Esophagus squamous epithelium (tissue), 5 donors: Measurements from ENCODE around the gene SPOCK1. TPM values are rescaled to one million over a fixed set of nuclear protein-coding genes. Genes with fewer than 3 reads are reported as not detected.

Experiments
- DNase-seq: peaks from one replicate; lab custom pipeline; 2025; lab: John Stamatoyannopoulos, UW
- H3K27ac ChIP-seq, 4 donors: fragments of 200-600 bp; sonication (generic); one replicate each; pipeline ENCODE4 v1.5.1; 2016 to 2019; ENCODE audit warnings: mild to moderate bottlenecking in 1 of 4
- H3K27me3 ChIP-seq, 4 donors: fragments of 200-600 bp; sonication (generic); 1 replicate in 3 of 4; 2 replicates in 1 of 4; pipeline versions ENCODE4 v1.5.1 to v1.6.0; 2017 to 2021; ENCODE audit warnings: antibody characterized with exemption in 1 of 4
- H3K36me3 ChIP-seq, 3 donors: fragments of 200-600 bp; sonication (generic); one replicate each; pipeline ENCODE4 v1.5.1; 2016 to 2019
- H3K4me1 ChIP-seq, 3 donors: fragments of 200-600 bp; sonication (generic); one replicate each; pipeline ENCODE4 v1.5.1; 2017 to 2019
- H3K4me3 ChIP-seq, 4 donors: fragments of 200-600 bp; sonication (generic); 1 replicate in 3 of 4; 2 replicates in 1 of 4; pipeline ENCODE4 v1.5.1; 2016 to 2019; ENCODE audit warnings: mild to moderate bottlenecking in 2 of 4, moderate library complexity in 1 of 4
- H3K9me3 ChIP-seq, 3 donors: fragments of 200-600 bp; sonication (generic); one replicate each; pipeline ENCODE4 v1.5.1; 2016 to 2019
- POLR2A ChIP-seq, 4 donors: fragments of 450-650 bp; IDR thresholded peaks; one replicate each; pipeline ENCODE4 v1.6.1; 2017; ENCODE audit warnings: antibody characterized with exemption in 4 of 4, mild to moderate bottlenecking in 4 of 4, moderate library complexity in 3 of 4
- WGBS, 2 donors: methylation state at CpG; one replicate each; pipeline ENCODE4 v1.1.5; 2018; 5-methylcytosine and 5-hydroxymethylcytosine counted together
- intact Hi-C: fragments of 100-400 bp; cut with DNase I; formaldehyde crosslinking; loops from one replicate; pipeline ENCODE4 v1.15.0; 2022
- total RNA-seq, 4 donors: library from RNA; depleted of rRNA; stranded (reverse); fragments of >200 nt; gene quantifications; one replicate each; pipeline ENCODE4 v1.1.0, GENCODE V29; 2016
- TF ChIP-seq, protein P1 (sequence below), 6 experiments: fragments of 450-650 bp in 4 of 6; fragments of 200-600 bp in 2 of 6; sonication (generic) in 2 of 6; IDR thresholded peaks; one replicate each; pipeline ENCODE4 v1.5.1; 2016 to 2019; ENCODE audit warnings: antibody characterized with exemption in 6 of 6, mild to moderate bottlenecking in 4 of 6, moderate library complexity in 4 of 6
- donor health status: DM: yes; HTN: yes; CAD: no.

The SPOCK1 gene
- total RNA-seq, 4 donors from 2014 or later = 0.99 to 21.9 (median 8.1) TPM

- intact Hi-C loops = no loop called here
- Histone ChIP-seq H3K27ac (no peak overlapping the region), H3K9me3 (no peaks in the 10 kb centered on the region), H3K36me3 (no peaks in the 10 kb centered on the region), H3K4me3 (no peak overlapping the region), H3K4me1 (no peaks in the 10 kb centered on the region), H3K27me3 (no peaks in the 10 kb centered on the region)
- TF ChIP-seq POLR2A (IDR thresholded peaks at IDR 0.05) = no peak
- TF ChIP-seq, protein P1, sequence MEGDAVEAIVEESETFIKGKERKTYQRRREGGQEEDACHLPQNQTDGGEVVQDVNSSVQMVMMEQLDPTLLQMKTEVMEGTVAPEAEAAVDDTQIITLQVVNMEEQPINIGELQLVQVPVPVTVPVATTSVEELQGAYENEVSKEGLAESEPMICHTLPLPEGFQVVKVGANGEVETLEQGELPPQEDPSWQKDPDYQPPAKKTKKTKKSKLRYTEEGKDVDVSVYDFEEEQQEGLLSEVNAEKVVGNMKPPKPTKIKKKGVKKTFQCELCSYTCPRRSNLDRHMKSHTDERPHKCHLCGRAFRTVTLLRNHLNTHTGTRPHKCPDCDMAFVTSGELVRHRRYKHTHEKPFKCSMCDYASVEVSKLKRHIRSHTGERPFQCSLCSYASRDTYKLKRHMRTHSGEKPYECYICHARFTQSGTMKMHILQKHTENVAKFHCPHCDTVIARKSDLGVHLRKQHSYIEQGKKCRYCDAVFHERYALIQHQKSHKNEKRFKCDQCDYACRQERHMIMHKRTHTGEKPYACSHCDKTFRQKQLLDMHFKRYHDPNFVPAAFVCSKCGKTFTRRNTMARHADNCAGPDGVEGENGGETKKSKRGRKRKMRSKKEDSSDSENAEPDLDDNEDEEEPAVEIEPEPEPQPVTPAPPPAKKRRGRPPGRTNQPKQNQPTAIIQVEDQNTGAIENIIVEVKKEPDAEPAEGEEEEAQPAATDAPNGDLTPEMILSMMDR (IDR thresholded peaks at IDR 0.05) = no peak
- DNase-seq = no peak
- WGBS, 2 donors = 50 to 78% methylated on average over 3 of the region's 3 CpGs
These were observed 21.1 kb downstream of the SPOCK1 start for GRCh38 chr5:137478043-137478442.

- Histone ChIP-seq H3K36me3 (no peaks in the 10 kb centered on the region), H3K27ac (no peak overlapping the region), H3K4me1 (no peaks in the 10 kb centered on the region), H3K4me3 (no peak overlapping the region), H3K9me3 (no peaks in the 10 kb centered on the region), H3K27me3 (no peaks in the 10 kb centered on the region)
- intact Hi-C loops = no loop called here
- WGBS, 2 donors = 71 to 76% methylated on average over 4 of the region's 4 CpGs
- no peak for TF ChIP-seq POLR2A (IDR thresholded peaks at IDR 0.05)
- TF ChIP-seq, protein P1 (IDR thresholded peaks at IDR 0.05) = no peak
- no peak for DNase-seq
These were observed 28.3 kb downstream of the SPOCK1 start for GRCh38 chr5:137470921-137471220.

DNA sequence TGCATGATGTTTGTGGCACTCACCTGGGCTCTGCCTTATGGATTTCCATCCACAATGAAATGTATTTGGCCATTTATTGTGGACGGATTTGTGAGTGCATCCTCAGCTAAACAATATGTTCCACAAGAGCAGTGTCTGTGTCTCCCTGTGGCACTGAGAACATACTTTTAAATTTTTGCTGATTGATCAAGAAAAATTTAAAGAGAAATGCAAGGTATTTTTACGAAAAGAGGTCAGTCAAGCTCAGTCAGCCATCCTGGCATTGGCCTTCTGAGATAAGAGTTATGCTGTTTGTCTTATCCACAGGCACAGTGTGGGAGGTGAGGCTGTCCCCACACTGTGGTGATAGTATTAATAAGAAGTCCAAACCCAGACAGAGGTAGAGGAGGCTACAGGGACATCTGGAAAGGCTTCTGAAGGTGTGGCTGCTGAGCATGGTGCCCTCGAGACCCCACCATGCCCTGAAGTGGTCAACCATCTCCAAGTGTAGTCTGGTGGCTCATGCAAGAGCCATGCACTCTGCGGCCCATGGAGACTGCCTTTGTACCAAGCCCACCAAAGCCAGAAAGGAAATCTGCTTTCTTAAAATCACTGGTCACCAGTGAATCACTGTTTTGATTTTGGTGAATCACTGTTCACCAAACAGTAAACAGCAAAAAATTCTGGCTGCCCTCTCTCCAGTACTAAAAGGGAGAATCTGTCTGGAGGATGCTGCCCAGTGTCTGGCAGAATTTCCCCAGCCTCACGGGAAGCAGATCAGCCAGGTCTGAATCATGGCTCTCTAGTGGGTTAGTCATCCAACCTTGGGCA, 28.8 kb downstream of the SPOCK1 start:
- H3K27me3 ChIP-seq = no peaks in the 10 kb centered on the region
- H3K4me1 ChIP-seq = no peaks in the 10 kb centered on the region
- no peak for DNase-seq
- H3K4me3 ChIP-seq = no peak overlapping the region
- H3K9me3 ChIP-seq = no peaks in the 10 kb centered on the region
- intact Hi-C loops = no loop called here
- H3K27ac ChIP-seq = no peak overlapping the region
- no peak for TF ChIP-seq POLR2A (IDR thresholded peaks at IDR 0.05)
- TF ChIP-seq, protein P1 (IDR thresholded peaks at IDR 0.05) = no peak
- 55 to 60% methylated on average over 5 of the region's 5 CpGs for WGBS, 2 donors
- no peaks in the 10 kb centered on the region for H3K36me3 ChIP-seq

GRCh38 chr5:137466889-137467288, 32.2 kb downstream of the SPOCK1 start:
- 23 to 36% methylated on average over 2 to 3 of the region's 3 CpGs for WGBS, 2 donors

DNA sequence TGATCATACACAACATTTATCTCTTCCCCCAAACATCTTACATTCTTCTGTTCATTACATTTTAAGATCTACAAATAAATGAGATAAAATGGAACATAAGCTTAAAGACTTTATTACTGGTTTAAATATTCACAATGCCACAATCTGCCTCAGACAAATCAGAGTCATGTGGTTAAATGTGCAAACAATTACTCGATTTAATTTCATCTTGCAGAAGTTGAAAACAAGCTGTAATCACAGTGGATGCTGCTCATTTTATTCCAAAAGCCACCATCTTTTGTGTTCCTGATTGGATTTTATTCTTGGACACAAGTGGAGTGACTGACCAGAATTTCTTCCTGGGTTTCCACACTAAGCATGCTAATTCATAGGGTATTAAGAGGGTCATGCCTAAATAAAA, 33.2 kb downstream of the SPOCK1 start:
- no peaks in the 10 kb centered on the region for H3K36me3 ChIP-seq
- no peak for DNase-seq
- no peaks in the 10 kb centered on the region for H3K4me1 ChIP-seq
- H3K4me3 ChIP-seq = no peak overlapping the region
- no peaks in the 10 kb centered on the region for H3K9me3 ChIP-seq
- no peak overlapping the region for H3K27ac ChIP-seq
- intact Hi-C loops = no loop called here
- WGBS, 2 donors = 48 to 50% methylated on average over 1 of the region's 1 CpG
- TF ChIP-seq, protein P1 (IDR thresholded peaks at IDR 0.05) = no peak
- TF ChIP-seq POLR2A (IDR thresholded peaks at IDR 0.05) = no peak
- no peaks in the 10 kb centered on the region for H3K27me3 ChIP-seq

More at GRCh38 chr5:137466889-137467288, 32.2 kb downstream of the SPOCK1 start:
- H3K4me1 ChIP-seq = no peaks in the 10 kb centered on the region
- no peaks in the 10 kb centered on the region for H3K9me3 ChIP-seq
- H3K27me3 ChIP-seq = no peaks in the 10 kb centered on the region
- no peak overlapping the region for H3K4me3 ChIP-seq
- no peak for TF ChIP-seq POLR2A (IDR thresholded peaks at IDR 0.05)
- TF ChIP-seq, protein P1 (IDR thresholded peaks at IDR 0.05) = no peak
- intact Hi-C loops = no loop called here
- H3K36me3 ChIP-seq = no peaks in the 10 kb centered on the region
- DNase-seq = no peak
- no peak overlapping the region for H3K27ac ChIP-seq
